CD4-positive, alpha-beta T cell treated with Interleukin-2 at 100 ng/mL for 4 hours (primary cell): Measurements from ENCODE around the gene BCAS1.

Experiments used
- DNase-seq: peaks from one replicate; pipeline ENCODE4 v3.0.0-alpha.2; 2020; ENCODE audit warnings: low spot score

The BCAS1 gene

GRCh38 chr20:54048481-54048880 is 21.9 kb downstream of the BCAS1 start:
- no peak for DNase-seq

GRCh38 chr20:54047720-54048119 is 22.7 kb downstream of the BCAS1 start:
- no peak for DNase-seq

- DNase-seq: no peak
Measured at GRCh38 chr20:54047048-54047447, 23.3 kb downstream of the BCAS1 start.

GRCh38 chr20:54044156-54044555 is 26.2 kb downstream of the BCAS1 start:
- DNase-seq: no peak

- DNase-seq: no peak
Measured at GRCh38 chr20:54043076-54043967, 27.1 kb downstream of the BCAS1 start.

GRCh38 chr20:54042021-54042420 is 28.4 kb downstream of the BCAS1 start:
- DNase-seq: no peak

- DNase-seq: no peak
Measured at GRCh38 chr20:54041336-54041735, 29.1 kb downstream of the BCAS1 start.

GRCh38 chr20:54040531-54040930 is 29.9 kb downstream of the BCAS1 start:
- DNase-seq: no peak

- DNase-seq: no peak
Measured at GRCh38 chr20:54038961-54039360, 31.4 kb downstream of the BCAS1 start.

GRCh38 chr20:54037525-54037924 is 32.9 kb downstream of the BCAS1 start:
- DNase-seq: no peak

GRCh38 chr20:54029643-54030042 is 40.8 kb downstream of the BCAS1 start:
- no peak for DNase-seq

GRCh38 chr20:54029176-54029575 is 41.2 kb downstream of the BCAS1 start:
- DNase-seq: no peak

GRCh38 chr20:54028276-54029011 is 42.0 kb downstream of the BCAS1 start:
- DNase-seq: no peak

- DNase-seq: no peak
Measured at GRCh38 chr20:54027704-54028103, 42.7 kb downstream of the BCAS1 start.

GRCh38 chr20:54026295-54027064 is 43.9 kb downstream of the BCAS1 start:
- no peak for DNase-seq

GRCh38 chr20:54025251-54025771 is 45.1 kb downstream of the BCAS1 start:
- DNase-seq: no peak

GRCh38 chr20:54023406-54023805 is 47.0 kb downstream of the BCAS1 start:
- DNase-seq: no peak

- DNase-seq: no peak
Measured at GRCh38 chr20:54021446-54022235, 48.8 kb downstream of the BCAS1 start.

- DNase-seq: no peak
Measured at GRCh38 chr20:54020868-54021267, 49.5 kb downstream of the BCAS1 start.

GRCh38 chr20:54020348-54020747 is 50.0 kb downstream of the BCAS1 start:
- DNase-seq: no peak

GRCh38 chr20:54019585-54019984 is 50.8 kb downstream of the BCAS1 start:
- DNase-seq: no peak
